ENCODE results near the gene NID1. TPM values are rescaled to one million over a fixed set of nuclear protein-coding genes. Genes with fewer than 3 reads are reported as not detected.

NID1 gene
- total and polyA plus RNA-seq, 12 donors: 26.0 to 216 (median 82.5) TPM

DNA sequence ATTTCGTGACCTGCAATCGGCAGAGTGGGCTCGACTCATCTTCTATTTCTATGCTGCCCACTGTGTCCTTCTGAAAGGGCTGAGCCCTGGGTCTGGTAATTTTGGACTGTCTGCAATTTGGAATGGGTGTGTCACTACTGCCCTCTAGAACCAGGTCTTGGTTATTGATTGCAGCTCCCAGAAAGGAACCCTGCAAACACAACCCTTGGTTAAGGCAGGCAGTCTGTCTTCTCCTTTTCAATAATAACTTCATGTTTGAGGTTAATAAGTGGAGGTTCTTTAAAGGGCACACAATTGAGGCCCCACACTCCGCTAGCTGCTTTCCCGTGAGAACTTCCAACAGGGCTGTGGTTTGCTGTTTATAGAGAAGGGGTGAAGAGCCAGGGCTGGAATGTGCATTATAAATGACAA lies 118.3 kb downstream of the NID1 start:
- H3K27me3 ChIP-seq: no peaks in the 10 kb centered on the region
- TF ChIP-seq, protein P1, sequence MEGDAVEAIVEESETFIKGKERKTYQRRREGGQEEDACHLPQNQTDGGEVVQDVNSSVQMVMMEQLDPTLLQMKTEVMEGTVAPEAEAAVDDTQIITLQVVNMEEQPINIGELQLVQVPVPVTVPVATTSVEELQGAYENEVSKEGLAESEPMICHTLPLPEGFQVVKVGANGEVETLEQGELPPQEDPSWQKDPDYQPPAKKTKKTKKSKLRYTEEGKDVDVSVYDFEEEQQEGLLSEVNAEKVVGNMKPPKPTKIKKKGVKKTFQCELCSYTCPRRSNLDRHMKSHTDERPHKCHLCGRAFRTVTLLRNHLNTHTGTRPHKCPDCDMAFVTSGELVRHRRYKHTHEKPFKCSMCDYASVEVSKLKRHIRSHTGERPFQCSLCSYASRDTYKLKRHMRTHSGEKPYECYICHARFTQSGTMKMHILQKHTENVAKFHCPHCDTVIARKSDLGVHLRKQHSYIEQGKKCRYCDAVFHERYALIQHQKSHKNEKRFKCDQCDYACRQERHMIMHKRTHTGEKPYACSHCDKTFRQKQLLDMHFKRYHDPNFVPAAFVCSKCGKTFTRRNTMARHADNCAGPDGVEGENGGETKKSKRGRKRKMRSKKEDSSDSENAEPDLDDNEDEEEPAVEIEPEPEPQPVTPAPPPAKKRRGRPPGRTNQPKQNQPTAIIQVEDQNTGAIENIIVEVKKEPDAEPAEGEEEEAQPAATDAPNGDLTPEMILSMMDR (IDR thresholded peaks at IDR 0.05): peak in 4 of 6 experiments; percentile 12 to 33 (median 23)
- no peak for TF ChIP-seq POLR2A (IDR thresholded peaks at IDR 0.05)
- H3K4me3 ChIP-seq: no peak overlapping the region
- DNase-seq: peak in 1 of 7 donors; percentile 34
- intact Hi-C loops (cut with DNase I): loop anchor here in 1 of 2 donors (10.0 kb wide), 1 partner anchor 72 kb away; no protein-coding TSS in a partner anchor
- H3K36me3 ChIP-seq (replicated peaks in 1 of 2): no peaks in the 10 kb centered on the region
- H3K4me1 ChIP-seq (replicated peaks in 1 of 2): no peaks in the 10 kb centered on the region
- 64 to 82% (median 67%) methylated on average over 5 of the region's 5 CpGs for WGBS, 4 donors
- no peaks in the 10 kb centered on the region for H3K9me3 ChIP-seq (replicated peaks in 1 of 3)
- H3K27ac ChIP-seq: peak overlapping the region in 1 of 5 donors; percentile 55

- H3K27me3 ChIP-seq: no peaks in the 10 kb centered on the region
- TF ChIP-seq, protein P1 (IDR thresholded peaks at IDR 0.05): no peak
- no peak for TF ChIP-seq POLR2A (IDR thresholded peaks at IDR 0.05)
- DNase-seq: peak in 3 of 7 donors; percentile 42 to 57 (median 43)
- no peaks in the 10 kb centered on the region for H3K4me1 ChIP-seq (replicated peaks in 1 of 2)
- H3K9me3 ChIP-seq (replicated peaks in 1 of 3): no peaks in the 10 kb centered on the region
- H3K4me3 ChIP-seq: no peak overlapping the region
- no peaks in the 10 kb centered on the region for H3K36me3 ChIP-seq (replicated peaks in 1 of 2)
- intact Hi-C loops (cut with DNase I): loop anchor here in 1 of 2 donors (10.0 kb wide), 1 partner anchor 71 kb away; no protein-coding TSS in a partner anchor
- peak overlapping the region in 1 of 5 donors; percentile 55 for H3K27ac ChIP-seq
- WGBS, 4 donors: 78 to 83% (median 79%) methylated on average over 15 of the region's 15 CpGs
Measured at GRCh38 chr1:235945775-235946570, 118.9 kb downstream of the NID1 start.

DNA sequence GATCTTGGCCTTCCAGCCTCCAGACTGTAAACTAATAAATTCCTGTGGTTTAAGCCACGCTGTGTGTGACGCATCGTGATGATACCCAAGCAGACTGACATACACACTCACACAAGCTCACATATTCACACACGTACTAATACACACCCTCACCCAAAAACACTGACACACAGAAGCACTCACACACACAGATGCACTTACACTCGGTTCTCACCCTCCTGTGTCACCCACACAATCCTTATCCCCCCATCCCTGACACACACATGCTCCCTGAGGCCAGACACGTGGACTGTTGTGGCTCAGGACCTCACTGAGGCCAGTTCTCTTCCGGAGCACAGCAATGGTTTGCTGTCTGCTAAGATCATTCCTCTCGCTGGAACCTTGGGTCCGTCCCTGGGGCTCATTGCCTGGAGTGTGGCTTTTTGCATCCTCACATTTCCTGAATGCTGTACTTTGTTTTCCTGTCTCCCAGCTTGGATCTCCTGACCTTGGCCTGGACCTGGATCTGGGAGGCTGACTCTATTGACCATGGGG lies 121.2 kb downstream of the NID1 start:
- H3K9me3 ChIP-seq (replicated peaks in 1 of 3): no peaks in the 10 kb centered on the region
- no peaks in the 10 kb centered on the region for H3K36me3 ChIP-seq (replicated peaks in 1 of 2)
- no peak for DNase-seq
- peaks cover 0 to 6% of the 10 kb centered on the region in 2 donors for H3K4me1 ChIP-seq (replicated peaks in 1 of 2)
- no peak overlapping the region for H3K4me3 ChIP-seq
- H3K27me3 ChIP-seq: no peaks in the 10 kb centered on the region
- intact Hi-C loops (cut with DNase I): loop anchor here in 1 of 2 donors (10.0 kb wide), 1 partner anchor 69 kb away; no protein-coding TSS in a partner anchor
- WGBS, 4 donors: 60 to 74% (median 70%) methylated on average over 9 of the region's 9 CpGs
- no peak overlapping the region for H3K27ac ChIP-seq
- TF ChIP-seq, protein P1 (IDR thresholded peaks at IDR 0.05): no peak
- TF ChIP-seq POLR2A (IDR thresholded peaks at IDR 0.05): no peak

DNA sequence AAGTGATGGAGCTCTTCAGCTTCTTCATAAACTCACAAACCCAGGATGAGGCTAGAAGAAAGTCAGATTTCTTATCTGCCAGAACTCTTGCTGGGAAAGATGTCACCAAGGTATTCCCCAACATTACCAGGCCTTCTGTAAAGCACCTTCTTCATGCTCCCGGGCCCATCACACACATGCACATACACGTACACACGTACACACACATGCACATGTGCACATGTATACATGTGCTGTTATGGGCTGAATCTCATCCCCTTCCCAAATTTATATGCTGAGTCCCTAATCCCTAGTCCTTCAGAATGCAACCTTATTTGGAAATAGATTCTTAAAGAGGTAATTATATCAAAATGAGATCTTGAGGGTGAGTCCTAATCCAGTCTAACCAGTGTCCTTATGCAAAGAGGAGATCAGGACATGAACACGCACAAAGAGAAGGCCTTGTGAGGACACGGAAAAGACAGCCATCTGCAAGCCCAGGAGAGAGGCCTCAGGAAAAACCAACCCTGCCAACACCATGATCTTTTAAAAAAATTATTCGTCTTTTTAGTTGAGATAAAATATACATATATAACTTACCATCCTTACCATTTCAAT lies 121.8 kb downstream of the NID1 start:
- Histone ChIP-seq H3K27me3 (no peaks in the 10 kb centered on the region), H3K4me1 (replicated peaks in 1 of 2) (peaks cover 0 to 6% of the 10 kb centered on the region in 2 donors), H3K9me3 (replicated peaks in 1 of 3) (no peaks in the 10 kb centered on the region), H3K4me3 (no peak overlapping the region), H3K36me3 (replicated peaks in 1 of 2) (no peaks in the 10 kb centered on the region), H3K27ac (no peak overlapping the region)
- no peak for DNase-seq
- WGBS, 4 donors: 92 to 96% (median 92%) methylated on average over 6 of the region's 6 CpGs
- no peak for TF ChIP-seq POLR2A (IDR thresholded peaks at IDR 0.05)
- TF ChIP-seq, protein P1 (IDR thresholded peaks at IDR 0.05): no peak
- intact Hi-C loops (cut with DNase I): loop anchor here in 1 of 2 donors (10.0 kb wide), 1 partner anchor 68 kb away; no protein-coding TSS in a partner anchor
